Stomach (tissue), 4 donors: ENCODE data around the gene MKLN1.

ENCODE experiments used
- EP300 ChIP-seq: sonication (generic); formaldehyde crosslinking; IDR thresholded peaks from one replicate; pipeline ENCODE4 v1.6.1; 2017; ENCODE audit warnings: antibody characterized with exemption
- POLR2A ChIP-seq, 4 donors: fragments of 450-650 bp; IDR thresholded peaks; one replicate each; pipeline ENCODE4 v1.6.1; 2016; ENCODE audit warnings: antibody characterized with exemption in 4 of 4, control low read depth in 2 of 4, mild to moderate bottlenecking in 1 of 4, moderate library complexity in 1 of 4
- POLR2AphosphoS5 ChIP-seq, 3 donors: sonication (generic); formaldehyde crosslinking; IDR thresholded peaks; one replicate each; pipeline ENCODE4 v1.6.1; 2016; ENCODE audit warnings: antibody characterized with exemption in 3 of 3
- TF ChIP-seq, protein P1 (sequence below), 7 experiments: fragments of 450-650 bp in 4 of 7; fragments of 200-600 bp in 3 of 7; sonication (generic) in 3 of 7; IDR thresholded peaks; one replicate each; pipeline ENCODE4 v1.5.1; 2016 to 2019; ENCODE audit warnings: antibody characterized with exemption in 7 of 7, control low read depth in 2 of 7, mild to moderate bottlenecking in 1 of 7

DNA sequence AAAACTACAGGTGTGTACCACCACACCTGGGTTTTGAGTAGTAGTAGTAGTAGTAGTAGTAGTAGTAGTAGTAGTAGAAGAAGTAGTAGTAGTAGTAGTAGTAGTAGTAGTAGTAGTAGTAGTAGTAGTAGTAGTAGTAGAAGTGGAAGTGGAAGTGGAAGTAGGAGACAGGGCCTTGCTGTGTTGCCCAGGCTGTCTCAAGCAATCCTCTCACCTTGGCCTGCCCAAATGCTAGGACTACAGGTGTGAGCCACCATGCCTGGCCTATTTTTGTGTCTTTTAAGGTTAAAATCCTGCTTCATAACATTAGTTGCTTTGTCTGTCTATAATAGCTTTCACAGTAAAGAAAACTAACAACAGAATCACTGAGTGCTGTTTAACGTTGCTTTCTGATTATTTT lies 117.0 kb downstream of the MKLN1 start:
- TF ChIP-seq, protein P1, sequence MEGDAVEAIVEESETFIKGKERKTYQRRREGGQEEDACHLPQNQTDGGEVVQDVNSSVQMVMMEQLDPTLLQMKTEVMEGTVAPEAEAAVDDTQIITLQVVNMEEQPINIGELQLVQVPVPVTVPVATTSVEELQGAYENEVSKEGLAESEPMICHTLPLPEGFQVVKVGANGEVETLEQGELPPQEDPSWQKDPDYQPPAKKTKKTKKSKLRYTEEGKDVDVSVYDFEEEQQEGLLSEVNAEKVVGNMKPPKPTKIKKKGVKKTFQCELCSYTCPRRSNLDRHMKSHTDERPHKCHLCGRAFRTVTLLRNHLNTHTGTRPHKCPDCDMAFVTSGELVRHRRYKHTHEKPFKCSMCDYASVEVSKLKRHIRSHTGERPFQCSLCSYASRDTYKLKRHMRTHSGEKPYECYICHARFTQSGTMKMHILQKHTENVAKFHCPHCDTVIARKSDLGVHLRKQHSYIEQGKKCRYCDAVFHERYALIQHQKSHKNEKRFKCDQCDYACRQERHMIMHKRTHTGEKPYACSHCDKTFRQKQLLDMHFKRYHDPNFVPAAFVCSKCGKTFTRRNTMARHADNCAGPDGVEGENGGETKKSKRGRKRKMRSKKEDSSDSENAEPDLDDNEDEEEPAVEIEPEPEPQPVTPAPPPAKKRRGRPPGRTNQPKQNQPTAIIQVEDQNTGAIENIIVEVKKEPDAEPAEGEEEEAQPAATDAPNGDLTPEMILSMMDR (IDR thresholded peaks at IDR 0.05) = no peak
- no peak for TF ChIP-seq POLR2AphosphoS5 (IDR thresholded peaks at IDR 0.05)
- TF ChIP-seq EP300 = no peak
- no peak for TF ChIP-seq POLR2A (IDR thresholded peaks at IDR 0.05)
